ENCODE measurements around the gene KCNH8.

KCNH8 gene

GRCh38 chr3:19254784-19255338 lies 106.6 kb downstream of the KCNH8 start:
- DNase-seq = no peak

DNA sequence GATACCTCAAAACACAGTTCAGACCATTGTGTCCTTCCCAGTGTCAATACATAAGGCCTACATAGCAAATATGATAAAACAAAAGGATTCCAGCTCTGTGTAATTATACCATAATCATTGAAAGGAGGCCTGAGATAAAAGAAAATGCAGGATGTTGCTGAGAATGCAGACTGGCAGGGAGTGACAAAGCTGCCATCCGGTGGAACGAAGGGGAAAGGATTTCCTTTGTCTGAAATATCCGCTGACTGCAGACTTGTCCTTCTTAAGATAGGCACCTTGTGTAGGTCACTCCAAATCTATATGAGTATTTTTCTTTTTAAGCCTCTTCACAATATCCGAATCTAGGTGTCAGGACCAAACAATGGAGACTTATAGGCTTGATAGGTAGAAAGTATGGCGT lies 108.0 kb downstream of the KCNH8 start:
- DNase-seq = no peak

- no peak for DNase-seq
Measured at GRCh38 chr3:19263606-19264005, 115.3 kb downstream of the KCNH8 start.

DNA sequence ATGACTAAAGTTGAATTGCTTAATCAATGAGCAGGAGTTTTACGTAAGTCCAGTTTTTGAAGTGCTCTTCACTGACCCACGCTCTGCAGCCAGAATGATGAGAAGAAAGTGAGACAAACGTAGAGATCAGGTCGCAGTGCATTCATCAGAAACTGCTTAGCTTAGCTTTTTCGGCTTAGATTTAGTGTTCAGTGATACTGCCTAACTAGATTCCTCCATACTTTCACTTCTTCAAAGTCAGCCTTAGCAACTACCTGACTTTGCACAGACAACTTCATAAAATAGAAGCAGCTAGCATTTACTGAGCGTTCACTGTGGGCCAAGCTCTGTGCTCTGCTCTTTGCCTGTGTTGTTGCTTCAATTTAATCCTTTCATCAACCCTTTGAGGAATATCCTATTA lies 116.1 kb downstream of the KCNH8 start:
- DNase-seq = no peak

- no peak for DNase-seq
Measured at GRCh38 chr3:19267040-19267439, 118.7 kb downstream of the KCNH8 start.

- no peak for DNase-seq
Measured at GRCh38 chr3:19270481-19270880, 122.2 kb downstream of the KCNH8 start.

DNA sequence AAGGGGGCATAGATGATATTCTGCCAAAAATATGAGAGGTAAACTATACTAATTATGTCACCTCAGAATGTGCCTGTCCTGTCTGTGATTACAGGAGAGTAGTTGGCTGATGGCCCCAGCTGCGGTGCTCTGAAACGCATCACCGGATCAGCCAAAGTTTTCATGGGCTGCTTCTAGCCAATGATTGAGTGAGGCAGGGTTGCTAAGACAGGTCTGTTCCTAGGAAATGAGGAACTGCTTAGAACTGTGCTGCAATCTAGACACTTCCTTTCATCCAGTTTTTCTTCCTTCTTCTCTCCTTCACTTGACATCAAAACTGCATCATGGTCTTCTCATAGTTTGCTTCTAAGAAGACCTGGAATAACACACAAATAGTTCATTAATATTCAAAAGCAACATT lies 124.0 kb downstream of the KCNH8 start:
- DNase-seq = no peak

- DNase-seq = no peak
Measured at GRCh38 chr3:19273091-19273490, 124.8 kb downstream of the KCNH8 start.

DNA sequence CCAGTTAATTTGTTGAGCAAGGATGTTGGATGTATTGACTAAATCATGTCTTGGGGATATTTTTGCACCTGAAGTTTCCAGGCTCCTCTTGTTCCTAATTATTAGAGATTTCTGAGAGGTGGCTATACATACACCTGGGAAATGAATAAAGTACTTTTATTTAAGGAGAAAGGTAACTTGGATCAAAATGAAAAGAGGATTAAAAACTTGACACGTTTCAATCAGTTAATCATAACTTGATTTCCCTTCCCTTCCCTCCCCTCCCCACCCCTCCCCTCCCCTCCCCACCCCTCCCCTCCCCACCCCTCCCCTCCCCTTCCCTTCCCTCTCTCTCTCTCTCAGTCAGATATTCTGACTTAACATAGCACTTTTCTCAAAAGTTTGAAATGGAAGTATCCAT lies 126.3 kb downstream of the KCNH8 start:
- no peak for DNase-seq

DNA sequence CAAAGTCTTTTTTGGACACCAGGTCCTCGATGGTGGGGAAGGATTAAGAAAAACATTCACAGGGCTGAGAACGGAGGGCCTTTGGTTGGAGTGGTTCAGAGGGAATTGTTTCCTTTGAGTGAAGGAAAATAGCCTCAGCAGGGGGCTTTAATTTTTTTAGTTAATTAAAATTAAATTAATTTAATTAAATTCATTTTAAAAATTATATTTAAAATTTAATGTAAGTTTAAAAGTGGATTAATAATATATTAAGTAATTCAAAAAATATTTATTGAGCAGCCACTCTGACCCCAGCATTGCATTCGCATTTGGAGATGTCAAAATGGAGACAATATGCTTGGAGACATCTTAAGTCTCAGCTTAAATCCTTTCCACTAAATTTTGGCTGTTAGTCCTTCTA lies 136.7 kb downstream of the KCNH8 start:
- no peak for DNase-seq

DNA sequence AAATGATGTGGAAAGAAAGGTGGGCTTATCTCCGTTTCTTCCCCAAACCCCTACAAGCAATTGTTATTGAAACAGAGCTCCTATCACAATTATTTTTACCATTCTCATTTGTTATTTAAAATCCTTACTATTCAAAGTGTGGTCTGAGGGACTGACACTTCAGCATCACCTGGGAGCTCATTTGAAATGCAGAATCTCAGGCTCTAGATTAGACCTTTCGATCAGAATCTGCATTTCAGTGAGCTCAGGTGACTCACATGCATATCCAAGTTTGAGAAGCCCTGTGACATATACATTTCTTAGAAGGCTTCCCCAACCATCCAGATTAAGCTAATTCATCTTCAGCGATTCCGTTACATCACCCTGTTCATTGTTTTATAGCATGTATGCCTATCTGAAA lies 145.0 kb downstream of the KCNH8 start:
- DNase-seq = no peak

- no peak for DNase-seq
Measured at GRCh38 chr3:19295208-19295607, 146.9 kb downstream of the KCNH8 start.

- no peak for DNase-seq
Measured at GRCh38 chr3:19331931-19332330, 183.6 kb downstream of the KCNH8 start.

GRCh38 chr3:19334120-19334519 lies 185.8 kb downstream of the KCNH8 start:
- DNase-seq = no peak

- DNase-seq = no peak
Measured at GRCh38 chr3:19338769-19339168, 190.5 kb downstream of the KCNH8 start.

DNA sequence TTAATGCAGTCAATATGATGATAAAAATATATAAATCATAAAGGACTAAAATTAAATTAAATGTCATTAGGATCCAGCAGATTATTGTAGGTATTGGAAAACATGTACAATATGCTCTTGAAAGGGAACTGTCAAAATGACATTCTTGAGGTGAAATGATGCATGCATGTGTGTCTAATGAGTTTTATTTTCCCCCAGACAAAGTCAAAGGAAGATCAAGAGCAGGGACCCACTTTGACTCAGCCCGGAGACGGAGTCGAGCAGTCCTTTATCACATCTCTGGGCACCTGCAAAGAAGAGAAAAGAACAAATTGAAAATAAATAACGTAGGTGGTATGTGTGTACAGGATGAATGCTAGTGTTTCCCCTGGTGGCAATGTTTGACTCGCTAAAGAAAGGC lies 194.1 kb downstream of the KCNH8 start:
- DNase-seq = no peak

- DNase-seq = no peak
Measured at GRCh38 chr3:19346759-19347158, 198.4 kb downstream of the KCNH8 start.

- DNase-seq = no peak
Measured at GRCh38 chr3:19347671-19348070, 199.4 kb downstream of the KCNH8 start.

DNA sequence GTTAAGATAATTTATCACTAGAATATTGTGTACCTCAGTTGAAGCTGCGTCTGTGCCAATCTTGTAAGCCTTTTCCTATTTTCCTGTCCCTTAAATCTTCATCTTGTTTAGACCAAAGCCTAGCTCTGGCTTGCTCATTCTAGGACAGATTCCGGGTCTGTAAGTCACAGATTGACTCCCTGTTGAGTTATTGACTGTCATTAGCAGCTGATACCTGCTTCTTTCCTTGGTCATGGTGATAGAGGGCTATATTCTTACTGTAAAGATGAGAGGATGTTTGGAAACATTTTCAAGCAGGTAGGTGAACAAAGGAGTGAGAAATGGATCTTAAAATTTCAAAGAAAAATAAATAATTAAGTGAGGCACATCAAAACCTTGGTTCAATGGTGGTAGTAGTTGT lies 200.2 kb downstream of the KCNH8 start:
- DNase-seq = no peak

- no peak for DNase-seq
Measured at GRCh38 chr3:19348941-19349564, 200.7 kb downstream of the KCNH8 start.

DNA sequence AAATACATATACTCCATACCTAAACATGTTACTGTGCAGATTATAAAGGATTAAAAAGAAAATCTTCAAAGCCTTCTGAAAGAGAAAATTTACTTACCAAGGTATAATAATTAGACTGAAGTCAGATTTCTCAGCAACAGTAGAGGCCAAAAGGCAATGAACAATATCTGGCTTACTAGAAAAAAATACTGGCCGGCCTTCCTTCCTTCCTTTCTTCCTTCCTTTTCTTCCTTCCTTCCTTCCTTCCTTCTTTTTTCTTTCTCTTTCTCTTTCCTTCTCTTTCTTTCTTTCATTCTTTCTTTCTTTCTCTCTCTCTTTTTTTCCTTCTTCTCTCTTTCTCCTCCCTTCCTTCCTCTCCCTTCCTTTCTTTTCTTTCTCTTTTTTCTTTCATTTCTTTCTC lies 209.6 kb downstream of the KCNH8 start:
- no peak for DNase-seq

GRCh38 chr3:19363071-19363470 lies 214.8 kb downstream of the KCNH8 start:
- DNase-seq = no peak

DNA sequence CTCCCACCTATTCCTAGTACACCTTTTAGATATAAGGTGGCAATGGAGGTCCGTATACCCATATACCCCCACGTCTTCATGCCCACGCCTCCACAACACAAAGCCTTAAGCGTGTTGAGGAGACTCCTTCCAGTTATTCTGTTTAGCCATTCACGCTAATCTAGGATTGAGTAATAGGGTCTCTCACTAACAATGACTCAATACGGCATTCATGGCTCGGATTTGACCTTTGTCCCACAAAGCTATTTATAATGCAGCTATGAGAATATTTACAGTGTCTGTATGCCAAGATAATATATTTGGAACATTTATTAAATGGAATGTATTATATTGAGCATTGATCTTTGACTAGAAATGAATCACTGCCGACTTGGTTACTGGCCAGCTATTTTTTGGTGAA lies 215.8 kb downstream of the KCNH8 start:
- no peak for DNase-seq

DNA sequence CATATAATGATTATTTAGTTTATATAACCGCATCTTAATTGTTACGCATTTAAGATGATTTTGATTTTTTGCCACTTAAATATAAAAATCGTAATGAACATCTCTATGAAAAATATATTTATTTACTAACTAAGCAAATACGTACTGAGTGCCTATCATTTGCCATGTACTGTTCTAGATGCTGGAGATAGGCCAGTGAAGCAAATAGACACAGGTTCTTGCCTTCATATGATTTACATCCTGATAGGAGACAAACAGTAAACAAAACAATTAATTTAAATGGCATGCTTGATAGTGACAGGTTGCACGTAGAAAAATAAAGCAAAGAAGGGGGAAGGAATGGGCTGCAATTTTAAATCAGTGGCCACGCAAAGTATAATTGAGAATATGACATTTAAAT lies 217.2 kb downstream of the KCNH8 start:
- DNase-seq = no peak

DNA sequence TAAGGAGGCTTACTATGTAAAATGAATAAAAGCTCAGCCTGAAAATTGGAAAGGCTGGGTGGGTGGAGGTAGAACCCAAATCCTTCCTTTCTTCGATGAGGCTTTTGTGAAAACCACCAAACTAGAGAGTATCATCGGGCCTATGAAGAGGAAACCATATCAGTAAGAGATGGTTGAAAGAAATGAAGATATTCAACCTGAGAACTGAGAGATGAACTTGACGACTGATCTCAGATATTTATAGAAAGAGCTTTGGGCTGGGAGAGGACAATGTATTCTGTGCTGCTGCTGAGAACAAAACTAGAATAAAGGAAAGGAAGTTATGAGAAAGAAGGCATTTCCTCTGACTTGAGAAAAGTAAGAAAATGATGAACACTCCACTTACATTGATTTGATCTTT lies 236.6 kb downstream of the KCNH8 start:
- DNase-seq = no peak
